ENCODE results near the gene CCDC148. TPM values are rescaled to one million over a fixed set of nuclear protein-coding genes. Genes with fewer than 3 reads are reported as not detected.
A peak's percentile ranks its signal among the peaks of the same experiment; 100 is the strongest.

CCDC148 gene
- polyA plus RNA-seq (2012; ENCODE audit: low read depth, missing spikeins), result not detected

DNA sequence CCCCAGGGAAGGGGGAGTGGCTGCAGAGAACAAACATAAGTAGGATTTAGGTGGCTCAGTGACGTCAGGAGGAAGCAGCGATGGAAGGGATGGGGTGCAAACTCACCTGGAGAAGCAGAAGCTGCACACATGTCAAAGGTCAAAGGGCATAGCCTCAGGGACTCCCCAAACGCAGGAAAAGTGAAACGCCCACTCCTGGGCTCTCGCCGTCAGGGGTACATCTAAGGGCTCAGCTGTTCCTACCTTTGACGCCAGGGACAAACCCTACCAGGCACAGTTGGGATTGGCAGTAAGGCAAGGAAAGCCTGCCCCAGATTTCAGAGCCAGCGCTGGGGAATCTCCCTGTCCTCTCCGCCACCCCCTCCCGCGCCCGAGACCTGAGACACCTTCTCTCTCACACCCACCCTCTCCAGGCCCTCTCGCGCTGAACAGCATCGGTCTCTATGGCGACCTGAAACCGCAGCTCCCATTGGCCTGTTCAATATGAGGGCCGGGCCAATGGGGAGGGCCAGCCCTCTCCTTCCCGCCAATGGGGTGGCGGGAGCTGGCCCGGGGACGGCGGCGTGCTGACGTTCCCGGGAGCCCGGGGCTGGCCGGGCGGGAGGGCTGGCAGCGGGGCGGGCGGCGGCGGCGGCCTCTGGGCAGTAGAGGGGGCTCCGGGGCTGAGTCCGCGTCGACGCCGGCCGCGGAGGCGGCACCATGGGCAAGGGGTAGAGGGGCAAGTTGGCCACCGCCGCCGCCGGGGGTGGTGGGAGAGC, at the start of gene CCDC148, which contains the start of gene PKP4:
CCDC148 (minus strand) TSS at position 445 of the 758 bp plus-strand sequence; CDS start at position 131, 314 bp downstream.
PKP4 (plus strand) TSS at position 644 of the 758 bp plus-strand sequence. CDS start 76,233 bp downstream, outside the sequence.
- peak; percentile 79 for DNase-seq (ENCODE audit: insufficient read length, low spot score)
- FAIRE-seq, result peak; percentile 97
- no peak for TF ChIP-seq TAF1 (IDR thresholded peaks at IDR 0.05; ENCODE audit: low read depth, low read length)

DNA sequence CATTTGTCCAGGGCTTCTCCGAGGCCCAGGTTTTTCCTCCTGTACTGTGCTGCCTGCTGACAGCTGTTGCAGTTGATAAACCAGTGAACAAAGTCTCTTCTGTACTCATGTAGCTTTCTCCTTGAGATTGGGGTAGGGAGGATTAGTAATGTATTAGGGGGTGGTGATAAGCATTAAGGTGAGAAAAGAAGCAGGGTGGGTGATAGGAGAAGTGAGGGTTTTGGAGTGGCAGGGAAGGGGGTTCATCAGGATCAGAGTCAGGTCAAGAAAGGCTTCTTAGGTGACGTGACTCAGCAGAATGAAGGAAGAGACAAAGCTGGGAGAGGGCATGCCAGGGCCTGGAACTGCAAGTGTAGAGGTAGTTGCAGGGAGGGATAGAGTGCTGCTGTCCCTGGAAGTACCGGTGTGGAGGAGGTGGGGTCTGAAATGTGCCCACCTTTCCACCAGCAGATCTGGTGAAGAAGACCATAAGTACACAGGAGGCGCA, 48.9 kb upstream of the CCDC148 start:
- FAIRE-seq, result no peak
- DNase-seq (ENCODE audit: insufficient read length, low spot score), result no peak
- no peak for TF ChIP-seq POLR2AphosphoS5 (IDR thresholded peaks at IDR 0.05; ENCODE audit: low read depth, low read length)
- no peak for TF ChIP-seq SPI1 (IDR thresholded peaks at IDR 0.05; ENCODE audit: low read depth, low read length)
- no peak for TF ChIP-seq POLR2A (IDR thresholded peaks at IDR 0.05; ENCODE audit: low read depth, low read length)
- no peak for TF ChIP-seq TAF1 (IDR thresholded peaks at IDR 0.05; ENCODE audit: low read depth, low read length)
- TF ChIP-seq PAX5 (IDR thresholded peaks at IDR 0.05; ENCODE audit: insufficient read depth, low read length, severe bottlenecking), result no peak
- no peak for TF ChIP-seq POU2F2 (IDR thresholded peaks at IDR 0.05; ENCODE audit: low read depth, low read length)

DNA sequence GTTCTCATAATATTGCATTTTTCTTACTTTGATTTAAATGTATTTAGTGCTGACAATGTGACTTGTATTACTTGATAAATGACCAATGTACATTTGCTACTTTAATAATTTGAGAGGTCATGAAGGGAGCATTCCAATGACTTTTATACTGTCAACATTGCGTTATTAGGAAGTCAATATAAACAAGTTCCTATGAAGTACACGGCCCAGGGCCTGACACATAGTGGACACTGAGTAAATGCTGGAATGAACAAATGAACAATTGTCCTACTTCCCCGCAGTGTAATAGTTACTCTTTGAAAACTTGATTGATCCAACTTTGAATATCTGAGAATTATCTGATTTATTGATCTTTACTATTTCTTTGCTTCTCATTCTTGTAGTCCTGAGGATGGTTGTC, 47.5 kb upstream of the CCDC148 start:
- TF ChIP-seq TAF1 (IDR thresholded peaks at IDR 0.05; ENCODE audit: low read depth, low read length) (no peak), POU2F2 (IDR thresholded peaks at IDR 0.05; ENCODE audit: low read depth, low read length) (no peak)
- DNase-seq (ENCODE audit: insufficient read length, low spot score) (no peak), FAIRE-seq (no peak)

DNA sequence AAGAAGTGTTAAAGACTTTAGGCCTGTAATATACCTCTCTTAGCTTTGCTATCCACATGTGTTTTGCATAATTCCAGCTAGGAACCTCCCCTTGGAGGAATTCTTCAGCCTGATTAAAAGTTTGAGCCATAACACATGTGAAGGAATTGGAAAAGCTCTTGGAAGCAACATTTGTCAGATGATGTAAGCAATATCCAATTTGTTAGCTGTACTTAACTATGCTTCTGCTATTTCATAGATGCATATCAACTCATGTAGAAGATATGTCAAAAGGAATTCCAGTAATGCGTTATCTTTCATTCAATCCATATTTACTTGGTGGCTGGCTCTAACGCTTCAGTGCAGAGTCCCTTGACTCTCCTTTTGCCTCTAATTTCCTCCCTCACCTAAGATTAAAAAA, 46.4 kb upstream of the CCDC148 start:
- FAIRE-seq (no peak), DNase-seq (ENCODE audit: insufficient read length, low spot score) (no peak)
- TF ChIP-seq POLR2A (IDR thresholded peaks at IDR 0.05; ENCODE audit: low read depth, low read length) (no peak), TAF1 (IDR thresholded peaks at IDR 0.05; ENCODE audit: low read depth, low read length) (no peak), PAX5 (IDR thresholded peaks at IDR 0.05; ENCODE audit: insufficient read depth, low read length, severe bottlenecking) (no peak), SPI1 (IDR thresholded peaks at IDR 0.05; ENCODE audit: low read depth, low read length) (no peak), POU2F2 (IDR thresholded peaks at IDR 0.05; ENCODE audit: low read depth, low read length) (no peak), POLR2AphosphoS5 (IDR thresholded peaks at IDR 0.05; ENCODE audit: low read depth, low read length) (no peak)

DNA sequence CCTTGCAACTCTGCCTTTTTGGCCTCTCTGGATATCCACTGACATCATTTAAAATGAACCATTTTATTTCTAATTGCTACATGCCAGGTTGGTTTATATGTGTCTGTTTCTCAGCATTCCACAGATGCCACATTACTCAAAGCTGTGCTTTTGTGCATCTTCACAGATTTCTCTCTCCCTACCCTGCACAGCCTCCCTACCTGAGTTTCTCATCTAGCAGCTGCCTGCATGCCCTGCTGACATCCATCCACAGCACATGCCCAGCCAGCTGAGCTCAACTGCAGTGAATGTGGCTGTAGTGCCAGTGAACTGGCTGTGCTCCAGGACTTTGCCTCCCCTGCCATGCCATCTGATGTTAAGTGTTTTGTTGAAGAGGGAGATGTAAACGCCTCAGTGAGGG, 44.7 kb upstream of the CCDC148 start:
- no peak for TF ChIP-seq SPI1 (IDR thresholded peaks at IDR 0.05; ENCODE audit: low read depth, low read length)
- no peak for TF ChIP-seq POLR2AphosphoS5 (IDR thresholded peaks at IDR 0.05; ENCODE audit: low read depth, low read length)
- no peak for TF ChIP-seq TAF1 (IDR thresholded peaks at IDR 0.05; ENCODE audit: low read depth, low read length)
- no peak for TF ChIP-seq PAX5 (IDR thresholded peaks at IDR 0.05; ENCODE audit: insufficient read depth, low read length, severe bottlenecking)
- TF ChIP-seq POLR2A (IDR thresholded peaks at IDR 0.05; ENCODE audit: low read depth, low read length), result no peak
- TF ChIP-seq POU2F2 (IDR thresholded peaks at IDR 0.05; ENCODE audit: low read depth, low read length), result no peak
- FAIRE-seq, result no peak
- no peak for DNase-seq (ENCODE audit: insufficient read length, low spot score)

DNA sequence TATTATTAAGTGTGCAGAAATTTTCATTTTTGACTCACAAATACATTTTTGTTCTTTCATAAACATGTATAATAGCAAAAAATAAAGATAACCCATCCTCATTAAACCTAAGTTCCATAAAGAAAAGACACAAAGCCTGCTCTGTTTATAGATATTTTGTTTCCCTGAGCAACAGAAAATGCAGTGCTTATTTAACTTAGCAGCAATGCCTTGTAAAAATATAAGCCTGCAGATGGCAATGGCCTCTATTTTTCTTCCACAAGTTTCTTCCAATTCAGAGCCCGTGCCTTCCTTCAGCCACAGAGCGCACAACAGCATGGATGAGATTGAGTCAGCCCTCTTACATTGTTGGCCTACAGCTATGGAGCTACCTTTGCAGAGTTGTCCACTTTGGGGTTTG, 43.8 kb upstream of the CCDC148 start:
- FAIRE-seq (no peak), DNase-seq (ENCODE audit: insufficient read length, low spot score) (no peak)
- TF ChIP-seq SPI1 (IDR thresholded peaks at IDR 0.05; ENCODE audit: low read depth, low read length) (no peak), TAF1 (IDR thresholded peaks at IDR 0.05; ENCODE audit: low read depth, low read length) (no peak), POLR2A (IDR thresholded peaks at IDR 0.05; ENCODE audit: low read depth, low read length) (no peak), POLR2AphosphoS5 (IDR thresholded peaks at IDR 0.05; ENCODE audit: low read depth, low read length) (no peak), POU2F2 (IDR thresholded peaks at IDR 0.05; ENCODE audit: low read depth, low read length) (no peak), PAX5 (IDR thresholded peaks at IDR 0.05; ENCODE audit: insufficient read depth, low read length, severe bottlenecking) (no peak)

DNA sequence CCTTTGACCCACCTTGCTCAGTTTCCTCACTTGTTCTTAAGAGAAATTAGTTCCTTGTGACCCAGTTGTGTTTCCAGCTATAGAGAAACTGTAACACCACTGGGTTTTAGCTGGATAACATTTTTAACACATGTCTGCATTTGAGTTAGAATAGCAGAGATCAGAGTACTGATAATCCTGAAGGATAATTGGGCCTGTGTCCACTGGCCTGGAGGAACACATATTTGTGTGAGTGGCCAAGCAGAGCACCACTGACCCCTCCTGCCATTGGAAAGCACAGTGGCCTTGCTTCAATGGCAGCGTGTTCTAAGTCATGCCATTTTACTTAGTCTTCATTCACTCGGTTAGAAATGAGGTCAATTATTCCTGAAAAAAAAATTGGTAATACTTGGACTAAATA, 42.8 kb upstream of the CCDC148 start:
- DNase-seq (ENCODE audit: insufficient read length, low spot score), result no peak
- no peak for TF ChIP-seq POU2F2 (IDR thresholded peaks at IDR 0.05; ENCODE audit: low read depth, low read length)
- TF ChIP-seq PAX5 (IDR thresholded peaks at IDR 0.05; ENCODE audit: insufficient read depth, low read length, severe bottlenecking), result no peak
- no peak for TF ChIP-seq POLR2AphosphoS5 (IDR thresholded peaks at IDR 0.05; ENCODE audit: low read depth, low read length)
- TF ChIP-seq TAF1 (IDR thresholded peaks at IDR 0.05; ENCODE audit: low read depth, low read length), result no peak
- TF ChIP-seq POLR2A (IDR thresholded peaks at IDR 0.05; ENCODE audit: low read depth, low read length), result no peak
- no peak for TF ChIP-seq SPI1 (IDR thresholded peaks at IDR 0.05; ENCODE audit: low read depth, low read length)
- no peak for FAIRE-seq

DNA sequence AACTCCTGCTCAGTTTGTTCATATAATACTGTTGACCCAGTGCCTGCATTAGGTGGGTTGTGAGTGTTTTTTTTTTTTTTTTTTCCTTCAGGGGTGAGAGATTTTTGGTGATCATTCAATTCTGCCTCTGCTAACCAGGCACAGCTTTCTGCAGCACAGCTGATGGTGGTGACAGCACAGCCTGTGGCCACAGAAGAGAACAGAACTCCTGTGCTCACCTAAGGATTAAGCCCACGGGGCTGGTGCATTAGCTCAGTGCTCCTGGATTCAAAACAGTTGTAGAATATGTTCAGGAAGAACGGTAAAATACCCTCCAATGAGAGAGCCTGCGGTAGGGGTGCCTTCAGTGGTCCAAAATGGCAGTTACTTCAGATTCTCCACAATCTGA, 42.2 kb upstream of the CCDC148 start:
- FAIRE-seq (no peak), DNase-seq (ENCODE audit: insufficient read length, low spot score) (no peak)
- TF ChIP-seq POLR2A (IDR thresholded peaks at IDR 0.05; ENCODE audit: low read depth, low read length) (no peak), SPI1 (IDR thresholded peaks at IDR 0.05; ENCODE audit: low read depth, low read length) (no peak), PAX5 (IDR thresholded peaks at IDR 0.05; ENCODE audit: insufficient read depth, low read length, severe bottlenecking) (no peak), POU2F2 (IDR thresholded peaks at IDR 0.05; ENCODE audit: low read depth, low read length) (no peak), POLR2AphosphoS5 (IDR thresholded peaks at IDR 0.05; ENCODE audit: low read depth, low read length) (no peak), TAF1 (IDR thresholded peaks at IDR 0.05; ENCODE audit: low read depth, low read length) (no peak)

DNA sequence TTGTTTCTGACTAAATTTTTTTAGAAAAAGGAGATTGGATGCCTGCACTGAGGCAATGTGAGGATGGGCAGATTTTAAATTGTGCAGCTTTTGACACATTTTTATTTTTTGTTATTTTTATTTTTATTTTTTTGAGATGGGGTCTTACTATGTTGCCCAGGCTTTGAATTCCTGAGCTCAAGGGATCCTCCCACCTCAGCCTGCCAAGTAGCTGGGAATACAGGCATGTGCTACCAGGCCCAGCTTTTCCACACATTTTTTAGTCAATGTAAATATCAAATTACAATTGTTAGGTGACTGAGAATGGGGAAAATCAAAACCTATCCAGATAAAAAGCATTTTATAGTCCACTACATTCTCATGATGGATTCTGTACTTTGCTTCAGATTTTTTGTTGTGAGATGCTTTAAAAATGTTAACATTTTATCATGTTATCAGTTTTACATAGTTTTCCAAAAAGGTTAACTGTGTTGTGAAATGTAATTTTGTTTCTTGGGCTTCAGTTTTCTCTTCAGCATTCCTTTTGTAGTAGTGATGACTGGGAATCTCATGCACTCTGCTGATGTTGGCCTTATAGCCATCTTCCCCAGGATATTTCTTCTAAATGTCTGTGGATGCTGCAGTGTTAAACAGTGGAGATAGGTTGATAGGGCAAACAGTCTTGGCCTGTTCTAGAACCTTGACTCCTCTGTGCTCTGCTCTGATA, 41.6 kb upstream of the CCDC148 start:
- FAIRE-seq (no peak), DNase-seq (ENCODE audit: insufficient read length, low spot score) (no peak)
- no peak for TF ChIP-seq POLR2A (IDR thresholded peaks at IDR 0.05; ENCODE audit: low read depth, low read length)
- no peak for TF ChIP-seq POU2F2 (IDR thresholded peaks at IDR 0.05; ENCODE audit: low read depth, low read length)
- TF ChIP-seq PAX5 (IDR thresholded peaks at IDR 0.05; ENCODE audit: insufficient read depth, low read length, severe bottlenecking), result no peak
- TF ChIP-seq SPI1 (IDR thresholded peaks at IDR 0.05; ENCODE audit: low read depth, low read length), result no peak
- TF ChIP-seq TAF1 (IDR thresholded peaks at IDR 0.05; ENCODE audit: low read depth, low read length), result no peak
- TF ChIP-seq POLR2AphosphoS5 (IDR thresholded peaks at IDR 0.05; ENCODE audit: low read depth, low read length), result no peak
